HCT116 (cell line): ENCODE data around the gene SH3D21. TPM values are rescaled to one million over a fixed set of nuclear protein-coding genes. Genes with fewer than 3 reads are reported as not detected.

Experiments
- ATAC-seq: fragments of 200-7000 bp; cut with Tn5 transposase; 2 replicates; pipeline ENCODE4 v1.9.1; 2020; ENCODE audit warnings: mild to moderate bottlenecking, moderate library complexity
- BruUV-seq: library from RNA; stranded (reverse); fragments of 400-500 nt; replicated peaks from 2 replicates; lab custom pipeline; 2021; lab: Mats Ljungman, UMichigan
- CTCF ChIA-PET: fragments of 300-600 bp; sonication (Branson Sonifier 250); formaldehyde crosslinking; loops from one replicate; lab custom pipeline; 2021; ENCODE audit warnings: antibody characterized with exemption; lab: Charles Lee
- POLR2A ChIA-PET: fragments of 300-600, 350-600 bp; sonication (Branson Sonifier 250); formaldehyde crosslinking; loops from one replicate; lab custom pipeline; 2021; ENCODE audit warnings: antibody characterized with exemption; lab: Charles Lee
- RAD21 ChIA-PET, 2 experiments: fragments of 300-600 bp; sonication (Branson Sonifier 250); formaldehyde crosslinking; loops; one replicate each; lab custom pipeline; 2023; ENCODE audit warnings: low total read pairs in 2 of 2; ENCODE audit not compliant: uncharacterized antibody in 2 of 2, unreplicated experiment in 2 of 2, low non-redundant PET in 1 of 2; lab: Charles Lee
- DNase-seq: peaks from one replicate; pipeline ENCODE4 v3.0.0-alpha.2; 2010; ENCODE audit warnings: low read depth, low spot score
- H2AFZ ChIP-seq: fragments of 200-600 bp; shearing (Covaris generic), sonication (generic); 2 replicates; pipeline ENCODE4 v1.6.1; 2017; ENCODE audit warnings: low read depth, mixed run types, mixed read lengths, antibody characterized with exemption, low read length; ENCODE audit not compliant: poor library complexity, severe bottlenecking
- H3K27ac ChIP-seq: 2 replicates; pipeline ENCODE4 v1.5.1; 2012; ENCODE audit warnings: low read depth, low read length
- H3K27me3 ChIP-seq: fragments of 200-600 bp; sonication (generic); 2 replicates; pipeline ENCODE4 v1.6.1; 2016; ENCODE audit warnings: mixed run types, low read length, mixed read lengths; ENCODE audit not compliant: insufficient read depth
- H3K36me3 ChIP-seq, 2 experiments: fragments of 200-500 bp in 1 of 2; fragments of 200-600 bp in 1 of 2; sonication (Bioruptor generic) in 1 of 2; sonication (generic) in 1 of 2; 2 replicates each; pipeline versions ENCODE4 v1.5.1 to v1.6.1; 2014 to 2016; ENCODE audit warnings: low read length in 2 of 2, inconsistent platforms in 1 of 2, mixed read lengths in 1 of 2, mixed run types in 1 of 2; ENCODE audit not compliant: insufficient read depth in 2 of 2, control insufficient read depth in 1 of 2
- H3K4me1 ChIP-seq, 2 experiments: fragments of 200-600 bp in 1 of 2; sonication (generic) in 1 of 2; 2 replicates each; pipeline versions ENCODE4 v1.5.1 to v1.6.1; 2012 to 2017; ENCODE audit warnings: low read length in 2 of 2, inconsistent platforms in 1 of 2, mild to moderate bottlenecking in 1 of 2, mixed read lengths in 1 of 2, mixed run types in 1 of 2, moderate library complexity in 1 of 2; ENCODE audit not compliant: insufficient read depth in 2 of 2, control insufficient read depth in 1 of 2
- H3K4me2 ChIP-seq: fragments of 200-600 bp; sonication (generic); 2 replicates; pipeline ENCODE4 v1.6.1; 2017; ENCODE audit warnings: mixed run types, low read length, mixed read lengths
- H3K4me3 ChIP-seq, 2 experiments: fragments of 200-600 bp in 1 of 2; sonication (generic) in 1 of 2; replicated peaks in 1 of 2; 2 replicates each; pipeline ENCODE4 v1.5.1; 2011 to 2016; ENCODE audit warnings: low read length in 2 of 2, control low read depth in 1 of 2, low read depth in 1 of 2, mild to moderate bottlenecking in 1 of 2, mixed read lengths in 1 of 2, mixed run types in 1 of 2
- H3K79me2 ChIP-seq: fragments of 200-600 bp; sonication (generic); 2 replicates; pipeline ENCODE4 v1.6.1; 2017; ENCODE audit warnings: mild to moderate bottlenecking, mixed run types, low read length, moderate library complexity, mixed read lengths; ENCODE audit not compliant: insufficient read depth
- H3K9ac ChIP-seq: fragments of 200-600 bp; sonication (generic); 2 replicates; pipeline ENCODE4 v1.6.1; 2016; ENCODE audit warnings: low read length, mixed read lengths
- H3K9me2 ChIP-seq: fragments of 200-600 bp; sonication (generic), shearing (Covaris generic); 2 replicates; pipeline ENCODE4 v1.6.1; 2017; ENCODE audit warnings: mixed run types, mild to moderate bottlenecking, moderate library complexity; ENCODE audit not compliant: insufficient read depth
- H3K9me3 ChIP-seq, 2 experiments: fragments of 200-500 bp in 1 of 2; fragments of 200-600 bp in 1 of 2; sonication (Bioruptor generic) in 1 of 2; sonication (generic) in 1 of 2; 2 replicates each; pipeline ENCODE4 v1.6.1; 2014 to 2017; ENCODE audit warnings: low read length in 2 of 2, mixed read lengths in 2 of 2, inconsistent platforms in 1 of 2, low read depth in 1 of 2, mild to moderate bottlenecking in 1 of 2, mixed run types in 1 of 2, moderate library complexity in 1 of 2; ENCODE audit not compliant: control insufficient read depth in 1 of 2, insufficient read depth in 1 of 2
- H4K20me1 ChIP-seq: fragments of 200-600 bp; sonication (generic), shearing (Covaris generic); 2 replicates; pipeline ENCODE4 v1.6.1; 2017; ENCODE audit warnings: mixed run types, mild to moderate bottlenecking, moderate library complexity; ENCODE audit not compliant: insufficient read depth
- CBX3 ChIP-seq: IDR thresholded peaks from 2 replicates; pipeline ENCODE4 v1.6.1; 2012; ENCODE audit warnings: low read depth
- CEBPB ChIP-seq: IDR thresholded peaks from 2 replicates; pipeline ENCODE4 v1.6.1; 2012; ENCODE audit warnings: low read depth
- EZH2phosphoT487 ChIP-seq: fragments of 200-600 bp; IDR thresholded peaks from 2 replicates; pipeline ENCODE4 v1.6.1; 2018; ENCODE audit warnings: antibody characterized with exemption, borderline replicate concordance
- FOSL1 ChIP-seq: IDR thresholded peaks from 2 replicates; pipeline ENCODE4 v1.6.1; 2012; ENCODE audit warnings: low read depth
- POLR2AphosphoS5 ChIP-seq: IDR thresholded peaks from 2 replicates; pipeline ENCODE4 v1.6.1; 2011; ENCODE audit warnings: mild to moderate bottlenecking, low read depth, low read length, moderate library complexity
- RAD21 ChIP-seq: IDR thresholded peaks from 2 replicates; pipeline ENCODE4 v1.6.1; 2012; ENCODE audit warnings: low read depth, mild to moderate bottlenecking
- SIN3A ChIP-seq: IDR thresholded peaks from 2 replicates; pipeline ENCODE4 v1.6.1; 2012; ENCODE audit warnings: low read depth
- TCF7L2 ChIP-seq: IDR thresholded peaks from 2 replicates; pipeline ENCODE4 v1.7.0; 2011; ENCODE audit warnings: borderline replicate concordance, inconsistent platforms; ENCODE audit not compliant: insufficient read depth, insufficient read length; ENCODE audit errors: extremely low read depth
- ZNF274 ChIP-seq: fragments of 200-500 bp; sonication (Bioruptor generic); IDR thresholded peaks from 2 replicates; pipeline ENCODE4 v1.6.1; 2014; ENCODE audit warnings: mild to moderate bottlenecking, low read depth, low read length, inconsistent platforms
- intact Hi-C: fragments of 100-400 bp; cut with micrococcal nuclease; formaldehyde crosslinking; loops from 2 replicates; pipeline ENCODE4 v1.10.0; 2022
- total RNA-seq: library from RNA; stranded (reverse); gene quantifications from one replicate; pipeline ENCODE4 v1.2.1, GENCODE V29; 2021; ENCODE audit not compliant: unreplicated experiment
- TF ChIP-seq, protein P1 (sequence below): IDR thresholded peaks from 2 replicates; pipeline ENCODE4 v1.6.1; 2012
- TF ChIP-seq, protein P2 (sequence below): IDR thresholded peaks from 2 replicates; pipeline ENCODE4 v1.6.1; 2012

The SH3D21 gene
- total RNA-seq, 1 experiment from 2014 or later = 9.3 TPM

DNA sequence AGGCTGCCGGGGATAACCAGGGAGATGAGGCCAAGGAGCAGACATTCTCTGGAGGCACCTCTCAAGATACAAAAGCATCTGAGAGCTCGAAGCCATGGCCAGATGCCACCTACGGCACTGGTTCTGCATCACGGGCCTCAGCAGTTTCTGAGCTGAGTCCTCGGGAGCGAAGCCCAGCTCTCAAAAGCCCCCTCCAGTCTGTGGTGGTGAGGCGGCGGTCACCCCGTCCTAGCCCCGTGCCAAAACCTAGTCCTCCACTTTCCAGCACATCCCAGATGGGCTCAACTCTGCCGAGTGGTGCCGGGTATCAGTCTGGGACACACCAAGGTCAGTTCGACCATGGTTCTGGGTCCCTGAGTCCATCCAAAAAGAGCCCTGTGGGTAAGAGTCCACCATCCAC lies 19.4 kb upstream of the SH3D21 start:
- ChIA-PET RAD21 (no interaction called here), CTCF (interaction anchor here (1.7 to 2.3 kb wide), 2 partner anchors 9 to 13 kb away, joined by 6 to 17 read pairs; no protein-coding TSS in a partner anchor), POLR2A (no interaction called here)
- BruUV-seq = TSS peak; percentile 39
- TF ChIP-seq FOSL1 = no peak
- no peak for TF ChIP-seq SIN3A
- TF ChIP-seq ZNF274 = no peak
- no peak for TF ChIP-seq CEBPB
- Histone ChIP-seq H3K36me3 (peaks cover 71% of the 10 kb centered on the region in 2 experiments), H3K9me2 (no peaks in the 10 kb centered on the region), H3K4me1 (no peaks in the 10 kb centered on the region; a peak in 2 of 4 replicates), H3K27me3 (no peaks in the 10 kb centered on the region), H4K20me1 (peaks cover 5% of the 10 kb centered on the region; the same call in 1 of the 2 replicates), H3K79me2 (peaks cover 78% of the 10 kb centered on the region), H2AFZ (no peak overlapping the region), H3K4me2 (no peak overlapping the region), H3K4me3 (no peak overlapping the region), H3K9ac (no peak overlapping the region), H3K27ac (no peak overlapping the region), H3K9me3 (no peaks in the 10 kb centered on the region)
- intact Hi-C loops = no loop called here
- no peak for DNase-seq
- ATAC-seq = no peak

DNA sequence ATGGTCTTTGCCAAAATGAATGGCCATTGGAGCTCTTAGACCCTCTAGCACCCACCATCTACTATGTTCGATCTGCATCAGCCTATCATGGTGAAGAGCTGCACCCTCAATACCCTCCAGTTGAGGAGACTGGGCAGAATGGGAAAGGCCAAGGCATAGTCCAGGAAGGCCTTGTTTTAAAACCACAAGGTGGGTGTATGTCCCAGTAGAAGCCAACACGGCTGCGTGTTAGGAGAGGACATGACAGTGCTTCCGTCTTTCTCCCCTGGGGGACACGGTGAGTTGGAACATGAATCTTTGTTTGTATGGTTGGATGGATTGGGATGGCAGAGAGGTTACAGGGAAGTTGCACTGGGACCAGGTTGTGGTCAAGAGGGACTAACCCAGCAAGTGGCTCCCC lies 18.6 kb upstream of the SH3D21 start:
- H3K4me1 ChIP-seq = no peaks in the 10 kb centered on the region; a peak in 2 of 4 replicates
- ChIA-PET RAD21 (no interaction called here), POLR2A (no interaction called here), CTCF (no interaction called here)
- peaks cover 74 to 76% of the 10 kb centered on the region in 2 experiments for H3K36me3 ChIP-seq
- peaks cover 5% of the 10 kb centered on the region; the same call in 1 of the 2 replicates for H4K20me1 ChIP-seq
- no peak for TF ChIP-seq ZNF274
- TF ChIP-seq CBX3 = no peak
- TF ChIP-seq, protein P1, sequence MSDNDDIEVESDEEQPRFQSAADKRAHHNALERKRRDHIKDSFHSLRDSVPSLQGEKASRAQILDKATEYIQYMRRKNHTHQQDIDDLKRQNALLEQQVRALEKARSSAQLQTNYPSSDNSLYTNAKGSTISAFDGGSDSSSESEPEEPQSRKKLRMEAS = no peak
- no peak for TF ChIP-seq TCF7L2
- no peak for TF ChIP-seq EZH2phosphoT487
- TF ChIP-seq, protein P2, sequence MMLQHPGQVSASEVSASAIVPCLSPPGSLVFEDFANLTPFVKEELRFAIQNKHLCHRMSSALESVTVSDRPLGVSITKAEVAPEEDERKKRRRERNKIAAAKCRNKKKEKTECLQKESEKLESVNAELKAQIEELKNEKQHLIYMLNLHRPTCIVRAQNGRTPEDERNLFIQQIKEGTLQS = no peak
- TF ChIP-seq RAD21 = no peak
- TF ChIP-seq POLR2AphosphoS5 = no peak
- no peak overlapping the region for H3K4me3 ChIP-seq
- H3K27me3 ChIP-seq = no peaks in the 10 kb centered on the region
- no peak overlapping the region for H3K27ac ChIP-seq
- DNase-seq = no peak
- no peak for ATAC-seq
- no TSS peak for BruUV-seq
- intact Hi-C loops = no loop called here
- no peak overlapping the region for H3K4me2 ChIP-seq
- no peak overlapping the region for H2AFZ ChIP-seq
- H3K9ac ChIP-seq = no peak overlapping the region
- no peaks in the 10 kb centered on the region for H3K9me3 ChIP-seq
- no peaks in the 10 kb centered on the region for H3K9me2 ChIP-seq
- H3K79me2 ChIP-seq = peaks cover 76% of the 10 kb centered on the region
